ENCODE results near the gene ERGIC3.

- TF ChIP-seq CTCF (IDR thresholded peaks at IDR 0.05 in 8 of 11, conservative IDR thresholded peaks at IDR 0.05 in 3 of 11) (no peak), POLR2AphosphoS5 (IDR thresholded peaks at IDR 0.05) (no peak), POLR2A (IDR thresholded peaks at IDR 0.05) (no peak)
Observed at GRCh38 chr20:35583636-35584560, 42.0 kb downstream of the ERGIC3 start.
